ENCODE data around the gene PI4KB.

- TF ChIP-seq, protein P1, sequence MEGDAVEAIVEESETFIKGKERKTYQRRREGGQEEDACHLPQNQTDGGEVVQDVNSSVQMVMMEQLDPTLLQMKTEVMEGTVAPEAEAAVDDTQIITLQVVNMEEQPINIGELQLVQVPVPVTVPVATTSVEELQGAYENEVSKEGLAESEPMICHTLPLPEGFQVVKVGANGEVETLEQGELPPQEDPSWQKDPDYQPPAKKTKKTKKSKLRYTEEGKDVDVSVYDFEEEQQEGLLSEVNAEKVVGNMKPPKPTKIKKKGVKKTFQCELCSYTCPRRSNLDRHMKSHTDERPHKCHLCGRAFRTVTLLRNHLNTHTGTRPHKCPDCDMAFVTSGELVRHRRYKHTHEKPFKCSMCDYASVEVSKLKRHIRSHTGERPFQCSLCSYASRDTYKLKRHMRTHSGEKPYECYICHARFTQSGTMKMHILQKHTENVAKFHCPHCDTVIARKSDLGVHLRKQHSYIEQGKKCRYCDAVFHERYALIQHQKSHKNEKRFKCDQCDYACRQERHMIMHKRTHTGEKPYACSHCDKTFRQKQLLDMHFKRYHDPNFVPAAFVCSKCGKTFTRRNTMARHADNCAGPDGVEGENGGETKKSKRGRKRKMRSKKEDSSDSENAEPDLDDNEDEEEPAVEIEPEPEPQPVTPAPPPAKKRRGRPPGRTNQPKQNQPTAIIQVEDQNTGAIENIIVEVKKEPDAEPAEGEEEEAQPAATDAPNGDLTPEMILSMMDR (IDR thresholded peaks at IDR 0.05): no peak
- TF ChIP-seq POLR2A (IDR thresholded peaks at IDR 0.05): no peak
Observed at GRCh38 chr1:151315565-151316235, 11.5 kb downstream of the PI4KB start.

All from right lobe of liver (tissue), 4 donors.